Urinary bladder (tissue), 4 donors: ENCODE data around the gene MTMR12. TPM values are rescaled to one million over a fixed set of nuclear protein-coding genes. Genes with fewer than 3 reads are reported as not detected.

ENCODE experiments used
- DNase-seq: peaks from one replicate; pipeline ENCODE4 v3.0.0-alpha.2; 2015; ENCODE audit errors: extremely low spot score
- H3K27ac ChIP-seq: one replicate; pipeline ENCODE4 v1.5.1; 2013; ENCODE audit warnings: low read depth, mild to moderate bottlenecking, moderate library complexity
- H3K36me3 ChIP-seq: one replicate; pipeline ENCODE4 v1.6.1; 2013; ENCODE audit warnings: mild to moderate bottlenecking, moderate library complexity; ENCODE audit not compliant: insufficient read depth
- H3K4me1 ChIP-seq: one replicate; pipeline ENCODE4 v1.6.1; 2013; ENCODE audit warnings: mild to moderate bottlenecking, moderate library complexity; ENCODE audit not compliant: insufficient read depth
- H3K4me3 ChIP-seq: one replicate; pipeline ENCODE4 v1.5.1; 2013; ENCODE audit warnings: low read depth, low read length
- WGBS: extraction: QIAGEN DNeasy Blood & Tissue Kit; methylation state at CpG from one replicate; pipeline ENCODE4 v1.1.7; 2013; 5-methylcytosine and 5-hydroxymethylcytosine counted together
- polyA plus RNA-seq: library from polyadenylated mRNA; stranded (reverse); fragments of 200-250 nt; gene quantifications from one replicate; pipeline ENCODE4 v1.2.3, GENCODE V29; 2013
- small RNA-seq: library from RNA; depleted of rRNA; stranded (forward); fragments of <200 nt; gene quantifications from one replicate; pipeline ENCODE3, GENCODE V24; 2014
- total RNA-seq: library from RNA; depleted of rRNA; stranded (reverse); fragments of >200 nt; gene quantifications from one replicate; pipeline ENCODE4 v1.2.3, GENCODE V29; 2014
- donor health status: healthy with polysubstance abuse.
- donor health status: healthy.

MTMR12 gene
- total and polyA plus RNA-seq, 2 donors: 24.8 to 32.6 TPM

DNA sequence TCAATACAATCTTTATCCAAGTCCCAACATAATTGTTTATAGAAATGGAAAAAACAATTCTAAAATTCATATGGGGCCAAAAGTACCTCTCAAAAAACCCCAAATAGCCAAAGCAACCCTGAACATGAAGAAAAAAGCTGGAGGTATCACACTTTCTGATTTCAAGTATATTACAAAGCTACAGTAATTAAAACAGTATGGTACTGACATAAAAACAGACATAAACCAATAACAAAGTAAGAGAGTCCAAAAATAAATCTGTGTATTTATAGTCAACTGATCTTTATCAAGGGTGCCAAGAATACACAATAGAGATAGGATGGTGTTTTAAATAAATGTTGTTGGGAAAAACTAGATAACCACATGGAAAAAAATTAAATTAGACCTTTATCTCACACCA lies 125.1 kb downstream of the MTMR12 start:
- Histone ChIP-seq H3K4me3 (no peak overlapping the region), H3K27ac (no peak overlapping the region), H3K4me1 (no peaks in the 10 kb centered on the region), H3K36me3 (no peaks in the 10 kb centered on the region)
- no peak for DNase-seq

DNA sequence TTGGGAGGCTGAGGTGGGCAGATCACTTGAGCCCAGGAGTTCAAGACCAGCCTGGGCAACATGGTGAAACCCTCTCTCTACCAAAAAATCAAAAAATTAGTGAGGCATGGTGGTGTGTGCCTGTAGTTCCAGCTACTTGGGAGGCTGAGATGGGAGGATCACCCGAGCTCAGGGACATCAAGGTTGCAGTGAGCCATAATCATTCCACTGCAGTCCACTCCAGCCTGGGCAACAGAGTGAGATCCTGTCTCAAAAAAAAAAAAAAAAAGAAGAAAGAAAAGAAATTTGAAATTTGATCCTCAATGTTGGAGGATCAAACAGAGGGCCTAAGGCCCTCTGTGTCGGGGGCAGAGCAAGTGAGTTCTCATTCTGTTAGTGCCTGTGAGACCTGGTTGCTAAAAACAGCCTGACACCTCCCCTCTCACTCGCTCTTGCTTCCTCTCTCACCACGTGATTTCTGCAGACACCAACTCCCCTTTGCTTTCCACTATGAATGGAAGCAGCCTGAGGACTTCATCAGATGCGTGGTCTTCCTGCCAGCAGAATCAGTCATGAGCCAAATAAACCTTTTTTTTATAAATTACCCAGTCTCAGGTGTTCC lies 130.2 kb downstream of the MTMR12 start:
- 75% methylated on average over 5 of the region's 5 CpGs for WGBS
- Histone ChIP-seq H3K36me3 (no peaks in the 10 kb centered on the region), H3K4me1 (no peaks in the 10 kb centered on the region), H3K4me3 (no peak overlapping the region), H3K27ac (no peak overlapping the region)
- no peak for DNase-seq

Small RNA genes within 50 kb of the gene (small RNA-seq; reads per million reads assigned to genes)
- gene RNU6-1079P (not detected), gene RNU6-378P (not detected)

Other genes with a start within 250 kb of the MTMR12 start
- 73.1 TPM for gene GOLPH3, start 138.6 kb downstream of the MTMR12 start, total RNA-seq
- 68.6 TPM for gene GOLPH3, start 138.6 kb downstream of the MTMR12 start, polyA plus RNA-seq
- gene ZFR, start 131.8 kb upstream of the MTMR12 start, total RNA-seq: 117 TPM
- 57.2 TPM for gene ZFR, start 131.8 kb upstream of the MTMR12 start, polyA plus RNA-seq